Measurements from ENCODE around the gene INHBB.

GRCh38 chr2:120348134-120348736 lies 2.3 kb downstream of the INHBB start:
- no peak for TF ChIP-seq CTCF (IDR thresholded peaks at IDR 0.05; ENCODE audit: low read length)
- TF ChIP-seq EZH2 (optimal IDR thresholded peaks at IDR 0.05; ENCODE audit: low read depth, low read length) = no peak
- no peak for TF ChIP-seq EZH2phosphoT487 (IDR thresholded peaks at IDR 0.05; ENCODE audit: low read length)
